Mesenchymal stem cell (in vitro differentiated cells and primary cell): Measurements from ENCODE around the gene SIMC1.
A peak's percentile ranks its signal among the peaks of the same experiment; 100 is the strongest.
"Not testable (repeated sequence)": the region's sequence is repeated elsewhere in the genome, so short reads cannot be mapped to it uniquely, and the experiment has no call there.

Experiments used
- DNase-seq: peaks from one replicate; pipeline ENCODE4 v3.0.0-alpha.2; 2013
- H2AFZ ChIP-seq: one replicate; pipeline ENCODE4 v1.6.1; 2013; ENCODE audit warnings: low read depth, mild to moderate bottlenecking, control low read depth, inconsistent platforms, low read length, moderate library complexity
- H2AK5ac ChIP-seq: 2 replicates; pipeline ENCODE4 v1.6.1; 2013; ENCODE audit warnings: low read length, moderate library complexity, mild to moderate bottlenecking, inconsistent platforms; ENCODE audit not compliant: severe bottlenecking
- H2BK120ac ChIP-seq: one replicate; pipeline ENCODE4 v1.6.1; 2013; ENCODE audit warnings: low read depth, mild to moderate bottlenecking, inconsistent platforms, low read length, moderate library complexity
- H2BK12ac ChIP-seq, 2 experiments: one replicate each; pipeline ENCODE4 v1.6.1; 2013; ENCODE audit warnings: inconsistent platforms in 2 of 2, low read length in 2 of 2, mild to moderate bottlenecking in 2 of 2, moderate library complexity in 2 of 2, control low read depth in 1 of 2
- H2BK15ac ChIP-seq: one replicate; pipeline ENCODE4 v1.6.1; 2013; ENCODE audit warnings: mild to moderate bottlenecking, low read depth, inconsistent platforms; ENCODE audit not compliant: poor library complexity, severe bottlenecking
- H2BK5ac ChIP-seq: 2 replicates; pipeline ENCODE4 v1.6.1; 2013; ENCODE audit warnings: low read depth, mild to moderate bottlenecking, low read length, control low read depth, inconsistent platforms; ENCODE audit not compliant: poor library complexity, severe bottlenecking
- H3K14ac ChIP-seq, 2 experiments: one replicate each; pipeline ENCODE4 v1.6.1; 2013; ENCODE audit warnings: inconsistent platforms in 2 of 2, low read length in 2 of 2, control low read depth in 1 of 2, mild to moderate bottlenecking in 1 of 2, moderate library complexity in 1 of 2
- H3K18ac ChIP-seq, 2 experiments: one replicate each; pipeline ENCODE4 v1.6.1; 2013; ENCODE audit warnings: inconsistent platforms in 2 of 2, low read length in 2 of 2, control low read depth in 1 of 2, low read depth in 1 of 2, mild to moderate bottlenecking in 1 of 2
- H3K23ac ChIP-seq, 2 experiments: one replicate each; pipeline ENCODE4 v1.6.1; 2013; ENCODE audit warnings: inconsistent platforms in 2 of 2, low read length in 2 of 2, mild to moderate bottlenecking in 2 of 2, moderate library complexity in 2 of 2, control low read depth in 1 of 2
- H3K27ac ChIP-seq: 2 replicates; pipeline ENCODE4 v1.5.1; 2013; ENCODE audit warnings: mild to moderate bottlenecking, moderate library complexity, low read length, control low read depth, inconsistent platforms; ENCODE audit not compliant: poor library complexity, severe bottlenecking
- H3K27me3 ChIP-seq, 2 experiments: 2 replicates each; pipeline versions ENCODE4 v1.6.1 to v1.7.0; 2013; ENCODE audit warnings: low read length in 2 of 2, mild to moderate bottlenecking in 2 of 2, moderate library complexity in 2 of 2, control low read depth in 1 of 2, inconsistent platforms in 1 of 2; ENCODE audit not compliant: control insufficient read depth in 1 of 2, insufficient read depth in 1 of 2
- H3K36me3 ChIP-seq, 2 experiments: 2 replicates each; pipeline versions ENCODE4 v1.6.1 to v1.7.0; 2013; ENCODE audit warnings: low read length in 2 of 2, control low read depth in 1 of 2, inconsistent platforms in 1 of 2, low read depth in 1 of 2, mild to moderate bottlenecking in 1 of 2; ENCODE audit not compliant: insufficient read depth in 2 of 2, control insufficient read depth in 1 of 2
- H3K4ac ChIP-seq, 2 experiments: one replicate each; pipeline ENCODE4 v1.6.1; 2013; ENCODE audit warnings: inconsistent platforms in 2 of 2, low read length in 2 of 2, mild to moderate bottlenecking in 2 of 2, moderate library complexity in 2 of 2, control low read depth in 1 of 2, low read depth in 1 of 2
- H3K4me1 ChIP-seq: 2 replicates; pipeline ENCODE4 v1.6.1; 2013; ENCODE audit warnings: low read depth, low read length, control low read depth; ENCODE audit not compliant: control insufficient read depth, insufficient read depth
- H3K4me2 ChIP-seq: 2 replicates; pipeline ENCODE4 v1.6.1; 2013; ENCODE audit warnings: low read length, mild to moderate bottlenecking, inconsistent platforms; ENCODE audit not compliant: poor library complexity, severe bottlenecking
- H3K4me3 ChIP-seq, 2 experiments: 2 replicates each; pipeline versions ENCODE4 v1.5.1 to v1.7.0; 2013; ENCODE audit warnings: low read length in 2 of 2, mild to moderate bottlenecking in 2 of 2, control low read depth in 1 of 2, low read depth in 1 of 2; ENCODE audit not compliant: insufficient read depth in 1 of 2
- H3K79me1 ChIP-seq: replicated peaks from 2 replicates; pipeline ENCODE4 v1.6.1; 2013; ENCODE audit warnings: mild to moderate bottlenecking, control low read depth, low read length, inconsistent platforms; ENCODE audit not compliant: poor library complexity, severe bottlenecking
- H3K9ac ChIP-seq: 2 replicates; pipeline ENCODE4 v1.7.0; 2013; ENCODE audit warnings: mild to moderate bottlenecking, low read length, moderate library complexity
- H3K9me3 ChIP-seq: 2 replicates; pipeline ENCODE4 v1.7.0; 2013; ENCODE audit warnings: mild to moderate bottlenecking, low read length; ENCODE audit not compliant: control insufficient read depth
- H4K8ac ChIP-seq: one replicate; pipeline ENCODE4 v1.6.1; 2013; ENCODE audit warnings: inconsistent platforms, mild to moderate bottlenecking, low read length, moderate library complexity
- H4K91ac ChIP-seq: one replicate; pipeline ENCODE4 v1.6.1; 2013; ENCODE audit warnings: mild to moderate bottlenecking, low read length, inconsistent platforms
- WGBS: methylation state at CpG from one replicate; pipeline ENCODE4 v1.1.7; 2013; ENCODE audit warnings: mixed read lengths; 5-methylcytosine and 5-hydroxymethylcytosine counted together

The SIMC1 gene

DNA sequence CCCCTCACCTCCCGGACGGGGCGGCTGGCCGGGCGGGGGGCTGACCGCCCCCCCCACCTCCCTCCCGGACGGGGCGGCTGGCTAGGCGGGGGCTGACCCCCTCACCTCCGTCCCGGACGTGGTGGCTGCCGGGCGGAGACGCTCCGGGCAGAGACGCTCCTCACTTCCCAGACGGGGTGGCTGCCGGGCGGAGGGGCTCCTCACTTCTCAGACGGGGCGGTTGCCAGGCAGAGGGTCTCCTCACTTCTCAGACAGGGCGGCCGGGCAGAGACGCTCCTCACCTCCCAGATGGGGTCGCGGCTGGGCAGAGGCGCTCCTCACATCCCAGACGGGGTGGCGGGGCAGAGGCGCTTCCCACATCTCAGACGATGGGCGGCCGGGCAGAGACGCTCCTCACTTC is 13.9 kb downstream of the SIMC1 start:
- not testable (repeated sequence) for H3K9me3 ChIP-seq, H4K8ac ChIP-seq, H2AK5ac ChIP-seq, H2BK15ac ChIP-seq, H3K18ac ChIP-seq, DNase-seq, H2AFZ ChIP-seq, H4K91ac ChIP-seq, H3K4me1 ChIP-seq, H3K14ac ChIP-seq, H2BK5ac ChIP-seq, H3K4ac ChIP-seq, H3K4me2 ChIP-seq, H2BK120ac ChIP-seq, H3K27ac ChIP-seq, H3K9ac ChIP-seq, H3K79me1 ChIP-seq, H3K23ac ChIP-seq, H3K4me3 ChIP-seq, H2BK12ac ChIP-seq, H3K36me3 ChIP-seq, H3K27me3 ChIP-seq
- WGBS: 100% methylated on average over 1 of the region's 36 CpGs

DNA sequence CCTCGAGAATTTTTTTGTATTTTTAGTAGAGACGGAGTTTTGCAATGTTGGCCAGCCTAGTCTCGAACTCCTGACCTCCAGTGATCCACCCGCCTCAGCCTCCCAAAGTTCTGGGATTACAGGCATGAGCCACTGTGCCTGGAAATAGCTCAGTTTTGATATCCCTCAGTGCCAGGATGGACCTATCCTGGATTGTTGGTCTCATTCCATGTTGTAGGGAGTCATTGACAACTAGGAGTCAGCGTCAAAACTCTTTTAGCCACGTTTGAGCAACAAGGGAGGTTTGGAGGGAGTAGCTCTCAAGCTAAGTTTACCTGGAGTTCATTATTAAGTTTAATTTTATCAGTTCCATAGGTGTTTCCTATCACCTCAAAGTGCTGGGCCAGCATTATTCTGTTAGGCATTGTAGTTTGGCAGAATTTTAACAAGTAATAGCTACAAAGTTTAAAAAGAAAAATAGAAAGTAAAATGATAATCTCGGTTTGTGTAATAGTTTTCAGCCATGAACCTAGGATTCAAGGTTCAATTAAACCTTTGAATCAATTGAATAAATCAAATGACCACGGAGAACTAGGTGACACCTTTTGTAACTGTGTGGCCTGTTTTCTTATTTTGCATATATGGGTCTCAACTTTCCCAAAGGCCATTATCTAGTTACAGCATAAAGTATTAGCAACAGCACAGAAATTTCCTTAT is 15.3 kb downstream of the SIMC1 start:
- H2BK5ac ChIP-seq, H2BK12ac ChIP-seq, H3K9me3 ChIP-seq, H2BK120ac ChIP-seq, DNase-seq, H2AFZ ChIP-seq, H3K4me1 ChIP-seq, H3K14ac ChIP-seq, H3K4me3 ChIP-seq, H3K9ac ChIP-seq, H3K23ac ChIP-seq, H2BK15ac ChIP-seq, H4K8ac ChIP-seq, H3K4ac ChIP-seq, H2AK5ac ChIP-seq, H3K27ac ChIP-seq, H3K36me3 ChIP-seq, H3K4me2 ChIP-seq, H4K91ac ChIP-seq, H3K79me1 ChIP-seq, H3K27me3 ChIP-seq, H3K18ac ChIP-seq: not testable (repeated sequence)
- WGBS: 100% methylated on average over 4 of the region's 8 CpGs

DNA sequence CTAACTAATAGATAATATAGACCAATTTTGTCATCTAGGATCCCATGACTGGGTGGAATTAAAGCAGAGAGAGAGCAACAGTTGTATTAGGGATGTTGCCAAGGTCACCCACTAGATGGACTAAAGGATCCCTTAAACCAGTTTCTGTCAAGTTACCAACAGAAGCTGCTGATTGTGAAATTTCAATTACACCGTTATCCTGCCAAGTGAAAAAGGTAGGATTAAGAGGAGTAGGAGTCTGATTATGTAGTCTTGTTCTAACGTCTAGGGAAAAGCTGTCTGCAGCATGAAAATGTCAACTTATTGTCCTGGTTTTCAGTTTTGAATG is 15.8 kb downstream of the SIMC1 start:
- not testable (repeated sequence) for H2BK5ac ChIP-seq, H2BK120ac ChIP-seq, H2AK5ac ChIP-seq, H3K23ac ChIP-seq, H2BK12ac ChIP-seq, H3K27me3 ChIP-seq, H3K14ac ChIP-seq, H3K4me2 ChIP-seq, H3K4me3 ChIP-seq, H3K4me1 ChIP-seq, H3K18ac ChIP-seq, H2AFZ ChIP-seq, H3K27ac ChIP-seq, H3K36me3 ChIP-seq, H2BK15ac ChIP-seq, H3K9me3 ChIP-seq, H3K79me1 ChIP-seq, H4K8ac ChIP-seq, H3K9ac ChIP-seq, H4K91ac ChIP-seq, H3K4ac ChIP-seq
- no CpG with 5 or more reads among the region's 2 CpGs for WGBS
- peak; percentile 3 for DNase-seq

- not testable (repeated sequence) for H3K18ac ChIP-seq, H2BK120ac ChIP-seq, H3K9ac ChIP-seq, H3K36me3 ChIP-seq, H4K91ac ChIP-seq, H3K4me3 ChIP-seq, H3K4me1 ChIP-seq, DNase-seq, H3K14ac ChIP-seq, H3K79me1 ChIP-seq, H3K4me2 ChIP-seq, H2BK15ac ChIP-seq, H2BK12ac ChIP-seq, H3K23ac ChIP-seq, H3K9me3 ChIP-seq, H4K8ac ChIP-seq, H3K27ac ChIP-seq, H2BK5ac ChIP-seq, H2AK5ac ChIP-seq, H2AFZ ChIP-seq, H3K27me3 ChIP-seq, H3K4ac ChIP-seq
- no CpG with 5 or more reads among the region's 5 CpGs for WGBS
Observed at GRCh38 chr5:176257871-176258505, 19.8 kb downstream of the SIMC1 start.
